Measurements from ENCODE around the gene TYW1.
"Not testable (repeated sequence)": the region's sequence is repeated elsewhere in the genome, so short reads cannot be mapped to it uniquely, and the experiment has no call there.

The TYW1 gene

DNA sequence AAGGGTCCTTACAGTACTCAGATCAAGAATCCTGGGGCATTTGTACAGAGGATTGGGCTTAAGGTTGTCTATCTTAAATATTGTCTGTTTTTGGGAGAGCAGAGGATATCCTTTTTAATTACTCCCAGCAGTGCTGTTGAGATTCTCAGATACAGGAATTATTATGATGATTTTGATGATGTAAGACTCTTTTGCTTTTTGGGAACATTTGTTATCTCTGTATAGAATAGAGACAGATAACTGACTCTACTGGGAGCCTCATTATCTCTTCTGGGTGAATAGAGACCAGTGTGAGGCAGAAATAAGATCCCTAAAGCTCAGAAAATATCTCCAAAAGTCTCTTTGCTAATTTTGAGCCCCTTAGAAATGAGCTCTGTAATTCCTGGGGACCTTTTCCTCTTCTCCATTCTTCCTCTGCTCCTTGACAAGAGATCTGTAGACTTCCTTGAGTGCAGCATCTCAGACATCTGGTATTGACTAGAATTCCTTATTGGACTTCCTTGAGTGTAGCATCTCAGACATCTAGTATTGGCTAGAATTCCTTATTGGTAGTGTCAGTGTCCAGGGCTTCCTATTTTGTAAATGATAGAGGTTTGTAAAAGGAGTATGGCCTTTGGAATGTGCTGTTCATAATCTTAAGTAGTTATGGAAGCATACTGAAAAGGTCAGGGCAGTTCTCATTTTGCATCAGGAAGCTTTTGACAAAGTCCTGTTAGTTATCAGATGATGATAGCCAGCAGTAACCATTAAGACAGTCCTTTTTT is 118.0 kb downstream of the TYW1 start:
- Mint-ChIP-seq H3K27ac (peak overlapping the region; percentile 54), H3K36me3 (peaks cover 10% of the 10 kb centered on the region)
- H3K9me3 Mint-ChIP-seq (ENCODE audit: low read depth); H3K4me1 Mint-ChIP-seq (ENCODE audit: low read depth); H3K4me3 Mint-ChIP-seq; H3K27me3 Mint-ChIP-seq: not testable (repeated sequence)

DNA sequence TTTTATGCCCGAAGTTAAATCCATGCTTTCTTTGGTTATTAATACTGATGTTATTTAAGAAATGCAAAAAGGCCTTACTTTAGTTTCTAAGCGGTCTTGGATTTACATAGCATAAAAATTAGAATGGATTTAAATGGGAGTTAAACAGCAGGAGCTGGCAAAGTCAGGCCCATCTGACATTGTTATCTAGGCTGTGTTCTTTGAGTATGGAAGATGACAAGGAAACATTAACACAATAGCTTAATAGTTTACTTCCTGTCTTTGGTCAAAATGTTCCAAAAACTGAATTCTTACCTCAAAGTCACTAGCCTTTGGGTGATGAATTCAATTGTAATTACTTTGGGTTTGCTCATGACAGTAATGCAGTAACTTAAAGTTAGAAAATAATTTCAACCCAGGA is 123.9 kb downstream of the TYW1 start:
- peaks cover 26% of the 10 kb centered on the region for H3K36me3 Mint-ChIP-seq
- not testable (repeated sequence) for H3K27me3 Mint-ChIP-seq; H3K9me3 Mint-ChIP-seq (ENCODE audit: low read depth); H3K4me1 Mint-ChIP-seq (ENCODE audit: low read depth); H3K27ac Mint-ChIP-seq; H3K4me3 Mint-ChIP-seq

DNA sequence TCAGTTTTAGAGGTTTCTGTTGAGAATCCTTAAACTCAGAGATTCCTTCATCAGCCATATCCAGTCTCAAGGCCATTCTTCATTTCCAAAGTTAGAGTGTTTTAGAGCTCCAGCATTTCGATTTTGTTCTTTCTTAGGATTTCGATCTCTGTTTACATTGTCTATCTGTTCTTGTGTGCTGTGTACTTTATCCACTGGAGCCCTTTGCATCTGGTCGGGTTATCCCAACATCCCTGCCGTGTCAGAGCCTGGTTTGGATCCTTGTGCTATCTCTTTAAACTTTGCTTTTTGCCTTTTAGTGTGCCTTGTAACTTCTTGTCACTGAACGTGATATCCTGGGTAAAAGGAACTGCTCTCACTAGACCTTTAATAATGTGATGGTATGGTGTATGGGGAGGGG is 131.6 kb downstream of the TYW1 start:
- H3K27me3 Mint-ChIP-seq; H3K9me3 Mint-ChIP-seq (ENCODE audit: low read depth): not testable (repeated sequence)
- Mint-ChIP-seq H3K36me3 (peaks cover 19% of the 10 kb centered on the region), H3K27ac (peak overlapping the region; percentile 95), H3K4me3 (peak overlapping the region; percentile 66), H3K4me1 (ENCODE audit: low read depth) (peaks cover 40% of the 10 kb centered on the region)

DNA sequence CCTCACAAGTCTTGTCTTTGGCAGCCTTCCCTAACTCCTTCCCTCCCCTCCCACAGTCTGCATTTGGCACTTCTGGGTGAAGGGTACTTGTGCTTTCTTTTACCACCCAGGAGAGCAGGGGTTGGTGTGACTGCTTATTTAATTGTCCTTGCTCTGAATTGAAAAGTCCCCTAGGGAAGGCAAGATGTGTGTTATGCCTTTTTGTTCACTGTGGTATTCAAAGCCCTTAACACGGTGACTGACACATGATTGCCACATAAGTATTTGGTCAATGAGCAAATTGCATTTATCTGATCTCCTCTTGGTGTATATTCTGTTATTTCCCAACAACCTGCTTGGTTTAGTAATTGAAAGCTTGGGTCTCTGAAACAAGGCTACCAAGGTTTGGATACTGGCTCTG is 134.1 kb downstream of the TYW1 start:
- H3K4me3 Mint-ChIP-seq, result peak overlapping the region; percentile 27
- H3K36me3 Mint-ChIP-seq, result peaks cover 11% of the 10 kb centered on the region
- H3K27ac Mint-ChIP-seq; H3K9me3 Mint-ChIP-seq (ENCODE audit: low read depth); H3K27me3 Mint-ChIP-seq: not testable (repeated sequence)
- H3K4me1 Mint-ChIP-seq (ENCODE audit: low read depth), result peaks cover 37% of the 10 kb centered on the region

DNA sequence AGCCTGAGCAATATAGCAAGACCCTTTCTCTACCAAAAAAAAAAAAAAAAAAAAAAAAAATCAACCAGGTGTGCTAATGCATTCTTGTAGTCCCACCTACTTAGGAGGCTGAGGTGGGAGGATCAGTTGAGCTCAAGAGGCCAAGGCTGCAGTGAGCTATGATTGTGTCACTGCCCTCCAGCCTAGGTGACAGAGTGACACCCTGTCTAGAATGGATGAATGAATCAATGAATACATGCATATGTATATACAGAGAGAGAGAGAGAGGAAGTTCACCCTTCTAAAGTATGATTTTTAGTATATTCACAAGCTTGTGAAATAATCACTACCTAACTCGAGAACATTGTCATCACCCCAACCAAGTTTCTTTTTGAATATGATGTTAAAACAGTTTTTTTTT is 138.3 kb downstream of the TYW1 start:
- H3K4me1 Mint-ChIP-seq (ENCODE audit: low read depth); H3K9me3 Mint-ChIP-seq (ENCODE audit: low read depth); H3K4me3 Mint-ChIP-seq; H3K27me3 Mint-ChIP-seq; H3K27ac Mint-ChIP-seq; H3K36me3 Mint-ChIP-seq: not testable (repeated sequence)

DNA sequence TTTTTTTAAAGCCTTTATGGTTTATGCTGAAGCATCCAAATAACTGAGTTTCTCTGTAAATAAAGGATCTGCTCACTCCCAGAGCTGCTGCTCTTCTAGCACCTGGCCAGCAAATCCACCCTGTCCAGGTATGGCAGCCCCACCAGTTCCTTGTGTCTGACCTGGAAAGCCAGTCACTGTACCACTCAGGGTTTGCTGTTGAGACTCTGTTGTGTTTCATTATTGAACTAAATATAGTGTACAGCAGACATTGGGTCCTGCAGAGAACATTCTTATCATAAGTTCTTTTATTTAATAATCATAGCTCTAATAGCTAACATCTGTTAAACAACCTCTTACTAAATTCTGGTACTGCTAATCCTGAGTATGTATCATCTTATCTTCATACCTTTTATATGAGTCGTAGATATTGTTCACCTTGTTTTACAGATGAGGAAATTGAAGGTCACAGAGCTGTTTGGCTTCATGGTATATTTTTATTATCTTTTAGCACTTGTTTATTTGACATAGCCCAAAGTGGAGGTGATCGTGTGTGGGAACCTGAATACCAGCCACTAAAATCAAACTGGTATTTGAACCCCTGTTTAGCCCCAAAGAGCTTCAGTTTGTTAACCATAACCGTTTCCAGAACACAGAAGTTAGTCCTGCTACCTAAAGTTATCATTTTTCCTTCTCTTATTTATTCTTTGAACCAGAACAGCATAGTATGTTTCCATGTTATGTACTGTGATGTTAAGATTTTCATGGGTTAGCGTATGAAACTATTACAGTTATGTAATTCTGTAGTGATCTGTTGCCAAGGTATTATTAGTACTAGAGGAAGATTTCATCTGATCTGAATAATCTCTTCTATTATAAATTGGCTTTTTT is 139.2 kb downstream of the TYW1 start:
- H3K4me3 Mint-ChIP-seq; H3K27me3 Mint-ChIP-seq; H3K4me1 Mint-ChIP-seq (ENCODE audit: low read depth); H3K27ac Mint-ChIP-seq; H3K36me3 Mint-ChIP-seq; H3K9me3 Mint-ChIP-seq (ENCODE audit: low read depth): not testable (repeated sequence)

DNA sequence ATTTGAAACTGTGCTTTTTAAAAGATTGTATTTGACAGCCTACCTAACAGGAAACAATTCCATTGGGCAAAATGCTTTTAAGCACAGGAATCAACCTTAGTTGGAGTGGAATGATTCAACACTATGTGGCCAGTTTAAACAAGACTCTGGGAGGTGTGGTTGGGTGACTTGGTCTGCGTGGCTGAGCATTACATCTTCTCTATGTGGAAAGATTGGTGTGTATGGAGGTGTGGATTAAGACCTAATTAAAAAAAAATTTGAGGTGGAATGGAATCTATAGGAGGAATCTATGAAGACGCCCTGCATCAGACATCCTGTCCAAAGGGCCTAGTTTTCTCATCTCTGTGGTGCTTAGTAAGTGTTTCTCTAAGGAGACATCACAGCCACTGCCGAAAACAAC is 140.9 kb downstream of the TYW1 start:
- not testable (repeated sequence) for H3K27ac Mint-ChIP-seq; H3K9me3 Mint-ChIP-seq (ENCODE audit: low read depth)

DNA sequence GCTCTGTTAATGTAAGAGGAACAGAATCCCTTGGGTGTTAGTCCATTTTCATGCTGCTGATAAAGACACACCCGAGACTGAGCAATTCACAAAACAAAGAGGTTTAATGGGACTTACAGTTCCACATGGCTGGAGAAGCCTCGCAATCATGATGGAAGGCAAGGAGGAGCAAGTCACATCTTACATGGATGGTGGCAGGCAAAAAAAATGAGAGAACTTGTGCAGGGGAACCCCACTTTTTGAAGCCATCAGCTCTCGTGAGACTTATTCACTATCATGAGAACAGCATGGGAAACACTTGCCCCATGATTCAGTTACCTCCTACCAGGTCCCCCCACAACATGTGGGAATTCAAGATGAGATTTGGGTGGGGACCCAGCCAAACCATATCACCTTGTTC is 143.2 kb downstream of the TYW1 start:
- H3K36me3 Mint-ChIP-seq; H3K4me1 Mint-ChIP-seq (ENCODE audit: low read depth); H3K4me3 Mint-ChIP-seq; H3K27me3 Mint-ChIP-seq; H3K9me3 Mint-ChIP-seq (ENCODE audit: low read depth); H3K27ac Mint-ChIP-seq: not testable (repeated sequence)

More for the DNA sequence above, 140.9 kb downstream of the TYW1 start:
- H3K27me3 Mint-ChIP-seq; H3K4me1 Mint-ChIP-seq (ENCODE audit: low read depth); H3K36me3 Mint-ChIP-seq; H3K4me3 Mint-ChIP-seq: not testable (repeated sequence)

DNA sequence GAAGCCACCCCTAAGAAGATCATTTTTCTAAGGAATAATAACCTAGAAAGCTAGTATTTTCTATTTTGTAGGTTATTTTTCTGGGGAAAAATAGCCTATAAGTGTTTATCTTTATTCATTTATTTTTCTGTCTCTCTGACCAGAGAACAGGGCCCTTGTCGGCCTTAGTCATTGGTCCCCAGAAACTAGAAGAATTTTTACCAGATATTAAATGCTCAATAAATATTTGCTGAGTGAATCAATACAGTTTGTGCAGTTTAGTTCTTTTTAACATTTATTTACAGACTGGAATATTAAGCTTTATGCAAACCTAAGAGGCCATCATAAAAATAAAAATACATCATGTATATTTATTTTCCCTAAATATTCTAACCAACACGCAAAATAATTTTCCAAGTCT is 144.4 kb downstream of the TYW1 start:
- H3K9me3 Mint-ChIP-seq (ENCODE audit: low read depth); H3K27ac Mint-ChIP-seq; H3K4me1 Mint-ChIP-seq (ENCODE audit: low read depth); H3K27me3 Mint-ChIP-seq; H3K36me3 Mint-ChIP-seq; H3K4me3 Mint-ChIP-seq: not testable (repeated sequence)

DNA sequence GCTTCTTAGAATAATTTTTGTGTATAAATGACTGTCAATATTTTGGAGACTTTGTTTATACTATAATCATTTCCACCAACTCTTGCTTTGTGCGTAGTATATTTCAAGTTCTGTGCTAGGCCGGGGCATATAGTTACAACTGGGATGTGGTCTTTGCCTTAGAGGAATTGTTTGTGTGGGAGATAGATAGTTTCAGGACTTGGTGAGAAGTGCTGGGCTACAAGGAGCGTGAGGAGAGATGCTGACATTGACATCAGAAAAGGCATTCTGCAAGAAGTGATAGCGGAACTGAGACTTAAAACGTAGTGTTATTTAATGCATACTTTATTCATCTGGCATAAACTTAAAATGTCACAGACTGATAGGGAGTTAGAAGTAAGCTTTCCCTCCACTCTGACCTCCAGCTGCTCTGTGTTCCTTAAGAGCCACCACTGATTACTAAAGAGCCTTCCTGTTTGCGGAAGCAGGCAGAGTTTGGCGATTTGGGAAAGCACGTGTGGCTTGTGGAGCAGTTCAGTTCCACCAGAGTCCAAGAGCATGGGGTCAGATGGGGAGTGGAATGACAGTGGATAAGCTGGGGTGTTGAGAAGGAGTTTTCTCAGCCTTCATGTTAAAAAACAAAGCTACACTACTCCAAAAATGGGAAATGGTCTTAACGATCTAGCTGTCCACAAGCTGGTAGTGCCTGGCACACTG is 146.6 kb downstream of the TYW1 start:
- H3K4me3 Mint-ChIP-seq; H3K27me3 Mint-ChIP-seq; H3K27ac Mint-ChIP-seq; H3K4me1 Mint-ChIP-seq (ENCODE audit: low read depth); H3K9me3 Mint-ChIP-seq (ENCODE audit: low read depth): not testable (repeated sequence)
- peaks cover 17% of the 10 kb centered on the region for H3K36me3 Mint-ChIP-seq

DNA sequence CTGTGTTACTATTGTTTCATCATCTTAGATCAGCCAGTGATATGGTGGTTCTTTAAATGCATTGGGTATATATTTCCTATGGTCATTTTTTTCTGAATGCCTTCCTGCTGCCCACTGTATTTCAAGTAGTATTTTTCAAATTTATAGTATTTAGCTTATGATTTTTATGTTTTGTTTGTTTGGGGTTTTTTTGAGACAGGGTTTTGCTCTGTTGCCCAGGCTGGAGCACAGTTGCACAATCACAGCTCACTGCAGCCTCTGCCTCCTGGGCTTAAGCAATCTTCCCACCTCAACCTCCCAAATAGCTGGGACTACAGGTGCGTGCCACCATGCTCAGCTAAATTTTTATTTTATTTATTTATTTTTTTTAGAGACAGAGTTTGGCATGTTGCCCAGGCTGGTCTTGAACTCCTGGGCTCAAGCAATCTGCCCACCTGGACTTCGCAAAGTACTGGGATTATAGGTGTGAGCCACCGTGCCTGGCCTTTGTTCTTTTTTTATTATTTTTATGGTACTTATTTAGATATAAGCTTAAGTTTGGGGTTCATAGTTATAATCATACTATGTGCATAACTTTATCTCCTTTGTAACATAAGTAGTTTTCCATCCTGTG is 149.1 kb downstream of the TYW1 start:
- H3K27ac Mint-ChIP-seq; H3K4me3 Mint-ChIP-seq; H3K4me1 Mint-ChIP-seq (ENCODE audit: low read depth); H3K9me3 Mint-ChIP-seq (ENCODE audit: low read depth); H3K27me3 Mint-ChIP-seq: not testable (repeated sequence)
- H3K36me3 Mint-ChIP-seq, result peaks cover 11% of the 10 kb centered on the region

DNA sequence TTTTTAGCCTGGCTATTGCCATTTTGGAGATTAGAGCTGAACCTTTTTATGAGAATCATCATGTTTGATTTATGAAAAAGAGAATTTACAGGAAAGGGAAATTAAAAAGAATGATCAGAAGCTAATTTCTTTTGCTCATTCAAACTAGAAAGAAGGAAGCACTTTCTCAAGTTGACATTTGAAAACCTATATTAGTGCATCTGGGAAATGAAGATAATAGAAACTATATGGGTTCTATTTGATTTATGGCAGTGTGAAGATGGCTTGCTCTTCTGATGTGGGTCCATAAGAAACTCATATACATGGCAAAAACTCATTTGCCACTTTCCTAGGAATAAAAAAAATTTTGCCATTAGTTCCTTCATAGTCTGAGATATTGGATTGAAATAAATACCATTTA is 152.5 kb downstream of the TYW1 start:
- H3K27me3 Mint-ChIP-seq, result not testable (repeated sequence)

DNA sequence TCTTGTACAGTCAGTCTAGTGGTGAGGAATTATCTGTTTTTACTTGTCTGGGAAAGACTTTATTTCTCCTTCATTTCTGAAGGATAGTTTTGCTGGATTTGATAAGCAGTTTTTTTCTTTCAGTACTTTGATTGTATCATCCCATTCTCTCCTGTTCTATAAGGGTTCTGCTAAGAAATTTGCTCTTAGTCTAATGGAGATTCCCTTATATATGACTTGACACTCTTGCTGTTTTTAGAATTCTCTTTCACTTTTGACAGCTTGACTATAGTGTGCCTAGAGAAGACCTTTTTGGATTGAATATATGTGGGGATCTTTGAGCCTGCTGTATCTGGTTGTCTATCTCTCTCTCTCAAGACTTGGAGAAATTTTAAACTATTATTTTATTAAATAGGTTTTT is 157.7 kb downstream of the TYW1 start:
- H3K36me3 Mint-ChIP-seq, result peaks cover 19% of the 10 kb centered on the region
- H3K9me3 Mint-ChIP-seq (ENCODE audit: low read depth); H3K27ac Mint-ChIP-seq; H3K4me3 Mint-ChIP-seq; H3K4me1 Mint-ChIP-seq (ENCODE audit: low read depth); H3K27me3 Mint-ChIP-seq: not testable (repeated sequence)

More for the DNA sequence above, 152.5 kb downstream of the TYW1 start:
- peaks cover 18% of the 10 kb centered on the region for H3K36me3 Mint-ChIP-seq
- H3K4me3 Mint-ChIP-seq; H3K27ac Mint-ChIP-seq; H3K9me3 Mint-ChIP-seq (ENCODE audit: low read depth); H3K4me1 Mint-ChIP-seq (ENCODE audit: low read depth): not testable (repeated sequence)

DNA sequence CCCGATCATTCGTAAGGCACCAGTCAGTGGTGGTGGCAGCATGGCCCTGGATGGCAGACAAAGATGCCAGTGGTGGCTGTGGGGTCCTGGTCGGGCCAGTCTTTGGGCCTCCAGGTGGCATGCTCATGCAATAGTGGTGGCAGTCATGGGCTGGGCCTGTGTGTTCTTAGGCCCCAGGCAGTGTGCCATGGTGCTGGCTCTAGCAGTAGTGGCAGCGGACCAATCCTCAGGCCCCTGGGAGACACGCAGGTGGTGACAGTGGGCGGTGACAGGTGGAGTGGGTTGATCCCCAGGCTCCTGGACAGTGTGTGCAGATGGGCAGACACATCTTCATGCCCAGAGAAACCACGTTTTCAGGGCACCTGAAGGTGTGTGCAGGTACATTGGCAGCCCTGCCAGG is 159.4 kb downstream of the TYW1 start:
- not testable (repeated sequence) for H3K9me3 Mint-ChIP-seq (ENCODE audit: low read depth); H3K27ac Mint-ChIP-seq; H3K4me1 Mint-ChIP-seq (ENCODE audit: low read depth); H3K4me3 Mint-ChIP-seq; H3K27me3 Mint-ChIP-seq
- H3K36me3 Mint-ChIP-seq, result peaks cover 19% of the 10 kb centered on the region

DNA sequence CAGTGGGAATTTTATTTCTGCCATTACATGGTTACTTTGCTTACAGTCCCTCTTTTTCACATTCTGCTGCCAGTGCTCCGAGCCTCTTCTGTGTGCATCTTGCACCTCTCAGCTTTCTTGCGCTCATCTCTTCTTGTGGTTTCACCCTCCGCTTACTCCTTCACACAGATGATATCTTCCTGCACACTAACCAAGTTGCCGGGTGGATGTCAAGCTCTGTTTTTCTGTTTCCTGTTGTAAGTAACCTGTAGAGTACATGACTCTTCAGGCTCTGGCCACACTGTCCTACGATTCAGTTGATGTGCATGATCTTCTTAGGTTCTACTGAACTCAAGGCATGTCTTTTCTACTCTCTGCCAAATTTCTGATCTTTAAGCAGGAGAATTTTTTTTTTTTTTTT is 166.7 kb downstream of the TYW1 start:
- Mint-ChIP-seq H3K27ac (peak overlapping the region; percentile 51), H3K4me1 (ENCODE audit: low read depth) (peaks cover 17% of the 10 kb centered on the region)
- not testable (repeated sequence) for H3K9me3 Mint-ChIP-seq (ENCODE audit: low read depth); H3K27me3 Mint-ChIP-seq; H3K36me3 Mint-ChIP-seq; H3K4me3 Mint-ChIP-seq

All from activated naive CD8-positive, alpha-beta T cell (primary cell).